Dermis blood vessel endothelial cell (primary cell): ENCODE results near the gene PPP1R7. TPM values are rescaled to one million over a fixed set of nuclear protein-coding genes. Genes with fewer than 3 reads are reported as not detected.

Experiments
- DNase-seq: peaks from one replicate; pipeline ENCODE4 v3.0.0; 2010
- total RNA-seq: library from RNA; depleted of rRNA; stranded (reverse); fragments of >200 nt; gene quantifications from 2 replicates; pipeline ENCODE4 v1.2.3, GENCODE V29; 2014

Gene PPP1R7
- total RNA-seq, 1 donor from 2014 or later, result 55.1 TPM

DNA sequence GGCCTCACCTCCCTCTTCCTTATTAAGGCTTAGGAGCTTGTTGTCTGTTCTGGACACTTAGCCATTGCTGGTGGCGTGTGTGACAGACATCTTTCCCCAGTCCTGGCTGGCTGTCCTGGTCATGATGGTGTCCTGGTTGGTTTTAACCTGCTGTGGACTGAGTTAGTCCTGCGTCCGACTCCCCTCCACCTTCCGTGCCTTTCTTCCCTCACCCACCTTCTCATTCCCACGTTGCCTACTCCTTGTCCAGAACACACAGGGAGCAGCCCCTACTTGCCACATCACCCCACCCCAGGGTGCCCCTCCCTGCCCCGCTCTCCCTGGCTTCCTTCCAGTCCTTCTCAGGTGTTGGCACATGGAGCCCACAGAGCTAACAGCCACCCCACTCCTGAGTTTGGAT, 47.7 kb downstream of the PPP1R7 start:
- DNase-seq, result no peak

DNA sequence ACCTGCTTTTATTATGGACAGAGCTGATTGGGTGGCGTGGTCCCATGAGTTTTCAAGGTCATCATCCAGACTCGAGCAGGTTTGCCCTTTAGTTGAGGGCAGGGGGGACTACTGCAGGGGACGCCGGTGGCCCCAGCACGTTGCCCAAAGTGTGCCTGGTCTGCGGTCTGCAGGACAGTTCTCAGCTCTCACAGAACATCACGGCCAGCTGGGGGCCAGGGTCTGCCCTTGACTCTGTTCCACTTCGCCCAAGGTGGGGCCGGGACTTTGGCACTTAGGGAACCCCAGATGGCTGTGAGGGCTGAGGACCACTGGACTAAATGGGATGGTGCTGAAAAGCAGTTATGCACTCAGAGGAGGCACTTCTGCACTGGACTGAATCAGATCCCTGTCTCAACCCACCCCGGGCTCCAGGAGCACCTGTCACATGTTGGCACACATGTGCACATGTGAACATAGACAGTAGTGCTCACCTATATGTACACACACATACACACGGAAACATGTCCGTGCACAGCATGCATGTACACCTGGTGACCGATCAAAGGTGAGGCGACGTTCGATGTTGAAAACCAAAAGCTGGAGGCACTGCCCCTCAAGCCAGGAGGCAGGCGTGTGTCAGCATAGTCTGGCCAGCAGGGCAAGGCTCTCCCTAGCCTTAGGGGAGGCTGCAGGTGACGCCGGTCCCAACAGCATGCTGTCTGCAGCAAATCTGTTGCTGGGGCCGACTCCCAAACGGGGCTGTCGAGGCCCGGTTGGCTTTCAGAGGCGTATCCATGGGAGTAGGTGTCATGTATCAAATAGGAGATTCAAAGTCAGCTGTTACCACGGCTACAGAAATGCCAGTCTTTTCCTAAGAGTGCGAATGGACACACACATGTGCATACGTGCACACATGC, 48.4 kb downstream of the PPP1R7 start:
- no peak for DNase-seq

DNA sequence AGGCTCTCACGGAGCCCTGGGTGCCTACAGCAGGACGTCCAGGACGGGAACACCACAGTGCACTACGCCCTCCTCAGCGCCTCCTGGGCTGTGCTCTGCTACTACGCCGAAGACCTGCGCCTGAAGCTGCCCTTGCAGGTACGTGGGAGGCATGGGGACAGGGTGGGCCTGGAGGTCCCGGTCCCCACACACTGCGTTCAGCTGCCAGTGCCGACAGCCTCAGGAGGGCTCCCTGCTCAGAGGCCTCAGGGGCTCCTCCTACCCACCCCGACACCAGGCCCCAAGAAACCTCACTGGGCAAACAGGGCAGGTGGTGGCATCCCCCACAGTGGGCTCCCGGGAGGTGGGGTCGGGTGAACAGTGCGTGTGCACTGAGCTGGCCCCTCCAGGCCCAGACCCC, 49.0 kb downstream of the PPP1R7 start:
- no peak for DNase-seq

DNA sequence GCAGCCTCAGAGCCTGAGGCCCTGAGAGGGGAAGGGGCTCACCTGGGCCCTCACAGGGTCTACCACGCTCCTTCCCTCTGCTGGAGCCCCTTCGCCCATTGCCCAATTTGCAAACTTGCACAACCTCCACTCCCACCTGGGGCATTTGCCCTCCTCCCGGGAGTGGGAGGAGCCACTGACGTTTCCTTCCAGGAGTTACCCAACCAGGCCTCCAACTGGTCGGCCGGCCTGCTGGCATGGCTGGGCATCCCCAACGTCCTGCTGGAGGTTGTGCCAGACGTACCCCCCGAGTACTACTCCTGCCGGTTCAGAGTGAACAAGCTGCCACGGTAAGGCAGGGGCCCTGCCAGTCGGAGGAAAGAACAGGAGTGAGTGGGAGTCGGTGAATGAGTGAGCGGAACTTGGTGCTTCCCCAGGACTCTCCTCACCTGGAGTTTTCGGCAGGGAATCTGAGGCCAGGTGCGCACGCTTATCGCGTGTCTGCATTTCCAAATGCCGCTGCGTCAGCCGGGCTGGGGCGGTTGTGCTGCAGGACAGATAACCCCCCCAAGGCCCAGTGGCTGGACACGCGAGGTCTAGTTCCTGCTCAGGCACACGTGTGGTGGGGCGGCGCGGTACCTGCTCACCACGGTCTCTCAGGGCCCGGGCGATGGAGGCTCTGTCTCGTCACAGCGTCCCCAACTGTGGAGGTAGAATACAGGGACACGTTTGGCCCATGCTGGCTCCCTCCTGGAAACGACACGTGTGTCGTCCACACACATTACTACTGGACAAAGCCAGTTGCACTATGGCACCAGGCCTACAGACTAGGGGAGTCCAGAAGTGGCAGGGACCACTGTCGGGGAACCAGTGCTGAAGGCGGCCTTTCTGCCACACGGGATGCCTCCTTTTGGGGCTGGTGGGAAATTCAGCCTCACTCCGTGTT, 49.9 kb downstream of the PPP1R7 start:
- no peak for DNase-seq

DNA sequence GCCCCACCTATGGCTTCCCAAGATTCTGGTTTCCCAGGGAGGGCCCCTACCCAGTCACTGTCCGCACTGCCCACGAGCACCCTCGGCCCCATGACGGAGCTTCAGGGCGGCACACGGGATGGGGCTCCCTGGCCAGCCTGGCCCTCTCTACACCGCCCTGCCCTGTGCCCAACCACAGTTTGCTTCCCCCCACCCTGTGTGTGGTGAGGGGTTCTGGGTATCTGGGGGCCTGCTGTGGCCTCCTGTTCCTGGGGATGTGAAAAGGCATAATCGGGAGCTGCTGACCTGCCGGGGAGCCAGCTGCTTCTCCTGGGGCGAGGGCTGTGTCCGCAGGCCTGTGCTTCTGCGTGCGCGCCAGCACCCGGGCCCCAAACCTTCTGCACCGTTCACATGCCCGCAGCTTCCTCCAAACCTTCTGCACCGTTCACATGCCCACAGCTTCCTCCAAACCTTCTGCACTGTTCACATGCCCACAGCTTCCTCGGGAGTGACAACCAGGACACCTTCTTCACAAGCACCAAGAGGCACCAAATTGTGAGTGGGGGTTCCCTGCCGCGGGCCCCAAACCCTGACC, 50.6 kb downstream of the PPP1R7 start:
- DNase-seq, result no peak

DNA sequence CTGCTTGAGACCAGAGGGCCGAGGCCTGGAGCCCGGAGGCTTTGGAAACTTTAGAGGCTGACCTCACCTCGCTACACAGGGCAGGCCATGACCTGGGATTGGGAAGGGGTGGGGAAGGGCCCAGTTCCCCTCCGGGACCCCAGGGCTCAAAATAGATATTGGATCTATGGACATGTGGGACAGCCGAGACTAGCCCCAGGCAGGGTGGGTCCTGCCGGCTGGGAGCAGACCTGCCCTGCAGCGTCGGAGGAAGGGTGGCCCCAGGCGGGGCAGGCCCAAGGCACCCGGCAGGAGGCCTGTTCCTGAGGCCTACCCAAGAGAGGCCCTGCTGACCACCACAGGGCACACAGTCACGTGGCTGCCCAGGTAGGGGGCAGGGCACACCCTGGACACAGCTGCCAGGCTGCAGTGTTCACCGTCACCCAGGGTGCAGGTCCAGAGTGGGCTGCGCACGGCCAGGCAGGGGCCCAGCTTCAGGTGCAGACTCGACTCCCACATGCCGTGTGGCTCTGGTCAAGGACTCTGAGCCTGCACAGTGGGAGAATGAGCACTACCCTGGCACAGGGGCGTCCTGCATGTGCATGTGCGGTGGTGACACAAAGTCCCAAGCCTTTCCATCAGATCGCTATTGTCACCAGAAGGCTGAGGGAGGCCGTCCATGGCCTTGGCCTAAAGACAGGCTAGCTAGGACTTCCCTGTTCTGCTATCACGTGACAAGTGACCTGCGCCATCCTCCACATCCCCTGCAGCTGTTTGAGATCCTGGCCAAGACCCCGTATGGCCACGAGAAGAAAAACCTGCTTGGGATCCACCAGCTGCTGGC, 51.4 kb downstream of the PPP1R7 start:
- DNase-seq, result no peak

DNA sequence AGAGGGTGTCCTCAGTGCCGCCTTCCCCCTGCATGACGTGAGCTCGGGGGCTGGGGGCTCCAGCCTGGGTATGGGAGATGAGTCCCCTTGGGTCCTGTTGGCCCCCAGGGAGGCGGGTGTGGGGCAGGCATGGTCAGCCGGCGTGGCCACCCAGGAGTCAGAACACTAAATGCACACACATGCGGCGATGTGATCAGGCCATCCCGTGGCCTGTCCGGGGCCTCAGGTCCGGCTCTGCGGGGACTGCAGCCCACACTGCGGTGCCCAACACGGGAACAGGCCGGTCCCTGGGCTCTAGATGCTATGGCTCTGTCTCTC, 52.0 kb downstream of the PPP1R7 start:
- DNase-seq, result no peak

DNA sequence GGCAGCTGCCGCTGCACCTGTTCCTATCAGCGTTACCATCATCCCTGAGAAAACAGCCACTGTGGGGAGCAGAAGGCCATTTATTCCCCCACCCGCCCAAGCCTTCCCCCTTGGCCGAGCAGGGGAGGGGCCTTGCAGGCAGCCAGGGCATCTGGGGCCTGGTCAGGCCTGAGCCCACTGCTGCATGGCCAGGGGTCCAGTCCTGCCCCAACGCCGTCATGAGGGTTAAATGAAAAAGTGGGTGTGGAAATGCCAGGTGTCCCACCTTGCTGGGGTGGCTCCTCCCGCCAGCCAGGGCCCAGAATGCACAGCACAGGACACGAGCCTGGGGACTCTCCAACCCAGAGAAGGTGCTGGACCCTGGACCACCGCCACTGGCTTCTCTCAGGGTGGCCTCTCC, 52.4 kb downstream of the PPP1R7 start:
- DNase-seq, result no peak

DNA sequence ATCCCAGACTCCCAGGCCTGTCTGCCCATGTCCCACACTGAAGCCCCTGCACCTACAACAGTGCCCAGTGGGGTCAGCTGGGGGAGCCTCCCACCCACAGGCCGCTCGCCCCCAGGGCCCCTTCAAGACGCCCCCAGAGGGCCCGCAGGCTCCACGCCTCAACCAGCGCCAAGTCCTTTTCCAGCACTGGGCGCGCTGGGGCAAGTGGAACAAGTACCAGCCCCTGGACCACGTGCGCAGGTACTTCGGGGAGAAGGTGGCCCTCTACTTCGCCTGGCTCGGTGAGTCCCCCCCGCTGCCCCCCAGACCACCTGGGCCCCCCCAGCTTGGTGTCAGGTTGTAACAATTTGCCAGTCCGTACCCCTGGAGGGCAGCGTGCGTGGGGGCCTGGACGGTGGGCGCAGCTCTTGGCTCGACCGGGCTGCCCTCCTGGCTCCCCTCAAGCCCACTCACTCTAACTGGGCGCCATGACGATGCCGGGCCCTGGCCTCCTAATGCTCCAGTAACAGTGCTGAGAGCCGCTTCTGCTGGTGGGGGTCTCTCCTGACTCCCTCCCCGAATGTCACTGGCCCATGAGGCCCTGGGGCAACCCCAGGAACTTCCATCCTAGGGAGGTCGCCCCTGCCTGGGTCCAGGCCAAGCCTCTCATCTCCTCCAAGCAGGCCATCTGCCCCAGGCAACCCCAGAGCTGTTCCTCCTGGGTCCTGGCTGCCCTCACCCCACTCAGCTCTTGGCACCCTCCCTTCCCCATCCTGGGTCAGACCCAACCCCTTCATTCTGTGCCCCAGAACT, 53.1 kb downstream of the PPP1R7 start:
- DNase-seq, result no peak

DNA sequence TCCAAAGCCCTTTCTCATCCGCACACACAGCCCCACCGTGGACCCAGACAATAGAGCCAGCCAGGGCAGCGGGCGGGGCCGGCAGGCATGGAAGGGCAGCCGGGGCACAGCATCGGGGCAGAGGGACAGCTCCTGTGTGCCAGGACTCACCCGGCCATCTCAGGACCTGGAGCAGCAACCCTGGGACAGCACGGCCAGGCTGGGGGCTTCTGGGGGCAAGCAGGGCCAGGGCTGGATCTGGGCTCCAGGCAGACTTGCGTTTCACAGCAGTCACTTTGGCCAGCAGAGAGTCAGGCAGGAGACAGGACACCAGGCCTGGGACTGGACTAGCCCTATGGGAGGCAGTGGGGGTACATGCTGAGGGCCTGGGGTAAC, 53.7 kb downstream of the PPP1R7 start:
- no peak for DNase-seq

DNA sequence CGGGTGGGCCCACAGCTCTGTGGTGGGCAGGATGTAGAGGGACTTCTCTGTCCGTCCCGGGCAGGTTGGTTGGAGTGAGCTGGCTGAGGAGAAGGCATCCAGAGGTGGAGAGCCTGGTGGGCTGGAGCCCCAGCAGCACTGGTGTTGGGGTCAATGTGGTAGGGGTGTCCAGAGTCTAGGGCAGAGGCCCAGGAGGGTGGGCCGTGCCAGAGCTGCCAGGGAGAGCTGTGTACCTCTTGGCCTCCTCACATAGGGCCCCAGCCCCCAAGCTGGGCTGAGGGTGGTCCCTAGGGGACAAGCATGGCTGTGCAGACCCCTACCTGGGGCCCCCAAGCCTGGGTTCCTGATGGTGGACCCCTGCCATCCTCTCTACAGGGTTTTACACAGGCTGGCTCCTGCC, 54.2 kb downstream of the PPP1R7 start:
- no peak for DNase-seq

DNA sequence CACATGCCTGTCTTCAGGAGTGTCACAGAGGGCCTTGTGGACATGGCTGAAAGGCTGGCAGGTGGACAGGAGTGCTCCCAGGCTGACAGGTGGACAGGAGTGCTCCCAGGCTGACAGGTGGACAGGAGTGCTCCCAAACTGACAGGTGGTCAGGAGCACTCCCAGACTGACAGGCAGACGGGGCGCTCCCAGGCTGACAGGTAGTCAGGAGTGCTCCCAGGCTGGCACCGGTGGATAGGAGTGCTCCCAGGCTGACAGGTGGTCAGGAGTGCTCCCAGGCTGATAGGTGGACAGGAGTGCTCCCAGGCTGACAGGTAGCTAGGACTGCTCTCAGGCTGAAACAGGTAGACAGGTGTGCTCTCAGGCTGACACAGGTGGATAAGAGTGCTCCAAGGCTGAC, 54.8 kb downstream of the PPP1R7 start:
- no peak for DNase-seq

DNA sequence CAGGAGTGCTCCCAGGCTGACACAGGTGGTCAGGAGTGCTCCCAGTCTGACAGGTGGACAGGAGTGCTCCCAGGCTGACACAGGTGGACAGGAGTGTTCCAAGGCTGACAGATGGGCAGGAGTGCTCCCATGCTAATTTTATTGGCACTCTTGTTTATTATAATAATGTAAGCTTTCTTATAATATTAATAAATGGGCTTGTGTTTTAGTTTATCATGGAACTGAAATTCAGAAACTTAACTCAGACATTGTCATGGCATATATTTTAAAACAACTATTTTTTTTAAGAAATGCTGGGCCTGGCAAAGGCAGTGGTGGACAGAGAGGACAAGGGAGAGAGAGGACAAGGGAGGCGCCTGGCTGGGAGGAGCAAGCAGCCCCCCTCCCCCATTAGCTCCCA, 56.9 kb downstream of the PPP1R7 start:
- no peak for DNase-seq

DNA sequence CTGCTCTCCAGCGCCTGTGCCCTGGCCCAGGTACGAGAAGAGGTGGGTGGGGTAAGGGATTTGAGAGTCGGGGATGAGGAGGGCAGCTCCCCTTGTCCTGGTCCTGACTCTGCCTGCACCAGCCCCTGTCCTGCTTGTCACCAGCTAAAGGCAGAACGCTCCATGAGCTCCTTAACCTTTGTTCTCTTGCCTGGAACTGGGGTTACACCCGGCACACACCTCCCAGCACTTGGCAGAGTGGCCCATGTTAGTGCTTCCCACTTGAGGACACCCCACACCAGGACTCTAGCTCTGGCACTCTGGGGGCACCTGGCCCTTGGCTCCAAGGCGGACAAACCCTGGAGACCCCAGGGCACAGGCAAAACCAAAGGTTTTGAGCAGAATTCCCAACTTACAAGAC, 57.4 kb downstream of the PPP1R7 start:
- DNase-seq, result no peak

DNA sequence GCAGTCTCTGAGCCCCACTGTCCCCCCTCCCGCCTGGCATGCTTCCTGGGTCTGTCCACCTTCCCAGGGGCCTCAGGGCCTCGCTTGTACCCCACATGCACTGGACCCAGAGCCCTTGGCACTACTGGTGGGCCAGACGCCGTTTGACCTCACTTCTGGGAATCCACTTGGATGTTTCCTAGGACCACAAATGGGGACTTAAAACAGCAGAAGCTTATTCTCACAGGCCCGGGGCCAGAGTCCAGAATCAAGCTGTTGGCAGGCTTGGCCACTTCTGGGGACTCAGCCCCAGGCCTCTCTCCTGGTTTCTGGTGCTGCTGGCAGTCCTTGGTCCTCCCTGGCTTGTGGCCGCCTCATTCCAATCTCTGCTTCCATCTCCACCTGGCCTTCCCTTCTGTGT, 57.8 kb downstream of the PPP1R7 start:
- no peak for DNase-seq

DNA sequence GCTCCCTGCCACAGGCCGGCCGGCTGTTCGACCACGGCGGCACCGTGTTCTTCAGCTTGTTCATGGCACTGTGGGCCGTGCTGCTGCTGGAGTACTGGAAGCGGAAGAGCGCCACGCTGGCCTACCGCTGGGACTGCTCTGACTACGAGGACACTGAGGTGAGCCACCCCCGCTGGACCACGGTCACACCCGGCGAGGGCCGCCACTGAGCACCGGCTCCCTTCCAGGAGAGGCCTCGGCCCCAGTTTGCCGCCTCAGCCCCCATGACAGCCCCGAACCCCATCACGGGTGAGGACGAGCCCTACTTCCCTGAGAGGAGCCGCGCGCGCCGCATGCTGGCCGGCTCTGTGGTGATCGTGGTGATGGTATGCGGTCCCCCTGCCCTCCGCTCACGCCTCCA, 59.0 kb downstream of the PPP1R7 start:
- DNase-seq, result no peak

DNA sequence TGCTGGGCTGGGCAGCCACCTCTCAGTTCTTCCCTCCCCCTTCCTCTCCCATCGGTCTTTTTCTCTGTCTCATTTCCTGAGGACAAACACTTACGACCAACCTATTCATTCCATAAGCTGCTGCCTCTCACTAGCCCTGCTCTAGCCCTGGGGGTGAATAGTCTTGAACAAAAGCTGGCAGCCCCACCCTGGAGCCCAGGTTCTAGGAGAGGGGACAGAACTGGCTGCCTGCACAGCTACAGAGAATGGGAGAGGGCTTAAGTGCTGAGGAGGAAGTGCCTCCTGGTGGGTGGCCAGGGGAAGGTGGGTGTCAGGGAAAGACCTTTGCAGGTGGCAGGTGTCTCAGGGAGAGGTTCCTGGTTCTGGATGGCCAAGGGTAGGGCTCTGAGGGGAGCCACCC, 61.0 kb downstream of the PPP1R7 start:
- no peak for DNase-seq

DNA sequence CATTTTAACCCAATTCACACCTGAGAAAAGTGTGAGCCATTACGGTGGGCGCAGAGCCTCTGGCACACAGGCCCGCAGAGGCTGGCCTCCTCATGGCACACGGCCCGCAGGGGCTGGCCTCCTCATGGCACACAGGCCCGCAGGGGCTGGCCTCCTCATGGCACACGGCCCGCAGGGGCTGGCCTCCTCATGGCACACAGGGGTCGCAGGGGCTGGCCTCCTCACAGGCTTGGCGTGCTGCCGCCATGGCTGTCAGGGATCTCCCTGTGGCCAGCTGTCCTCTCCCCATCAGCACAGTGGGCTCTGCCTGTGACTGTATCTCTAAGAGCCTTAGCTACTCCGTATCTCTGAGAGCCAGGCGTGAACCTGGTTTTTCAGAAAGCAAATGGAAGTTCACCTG, 62.8 kb downstream of the PPP1R7 start:
- no peak for DNase-seq

DNA sequence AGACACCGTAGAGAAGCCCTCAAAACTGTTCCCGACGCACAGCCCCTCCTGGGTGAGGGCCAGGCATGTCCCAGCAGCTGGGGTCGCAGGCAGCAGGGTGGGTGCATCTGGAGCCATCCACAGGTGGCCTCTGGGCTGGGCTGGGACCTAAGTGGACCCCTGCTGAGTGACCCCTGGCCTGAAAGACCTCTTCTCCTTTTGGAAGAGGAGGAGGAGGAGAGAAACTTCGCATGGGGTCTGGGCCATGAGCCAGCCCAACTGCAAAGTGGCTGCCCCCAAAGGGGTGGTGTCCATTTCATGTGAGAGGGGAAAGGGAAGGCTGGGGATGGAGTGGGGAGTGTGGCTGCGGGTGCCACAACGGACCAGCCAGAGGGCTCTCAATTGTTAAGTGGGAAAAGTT, 63.3 kb downstream of the PPP1R7 start:
- no peak for DNase-seq

DNA sequence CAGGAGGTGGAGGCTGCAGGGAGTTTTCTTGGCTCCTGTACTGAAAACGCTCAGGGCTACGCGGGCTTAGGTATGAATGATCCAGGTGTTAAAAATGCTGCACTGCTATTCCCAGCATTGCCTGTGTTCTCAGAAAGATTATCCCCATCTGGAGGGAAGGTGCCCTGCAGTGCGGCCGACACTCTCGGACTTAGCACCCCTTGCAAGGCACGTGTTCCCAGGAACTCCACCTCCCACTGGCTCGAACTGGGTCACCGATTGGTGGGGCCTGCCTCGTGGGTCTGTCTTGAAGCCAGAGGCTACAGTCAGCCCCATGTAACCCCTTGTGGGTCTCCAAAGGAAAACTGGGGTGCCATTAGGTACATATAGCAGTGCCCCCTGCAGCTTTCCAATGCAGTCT, 63.9 kb downstream of the PPP1R7 start:
- DNase-seq, result no peak

DNA sequence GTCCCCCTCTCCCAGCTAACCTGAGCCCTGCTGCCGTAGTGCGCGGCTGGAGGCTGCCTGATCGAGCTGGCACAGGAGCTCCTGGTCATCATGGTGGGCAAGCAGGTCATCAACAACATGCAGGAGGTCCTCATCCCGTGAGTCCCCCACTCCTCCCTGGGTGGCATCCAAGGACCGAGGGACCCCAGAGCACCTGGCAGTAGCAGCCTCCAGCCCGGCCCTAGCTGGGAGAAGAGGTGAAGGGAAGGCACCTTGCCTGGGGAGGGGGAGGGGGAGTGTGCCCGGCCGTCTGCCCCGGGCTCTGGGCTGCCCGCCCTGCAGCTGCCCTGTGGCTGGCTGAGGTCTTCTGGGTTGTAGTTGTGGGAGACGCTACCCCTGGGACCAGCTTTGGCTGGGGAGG, 64.5 kb downstream of the PPP1R7 start:
- no peak for DNase-seq

DNA sequence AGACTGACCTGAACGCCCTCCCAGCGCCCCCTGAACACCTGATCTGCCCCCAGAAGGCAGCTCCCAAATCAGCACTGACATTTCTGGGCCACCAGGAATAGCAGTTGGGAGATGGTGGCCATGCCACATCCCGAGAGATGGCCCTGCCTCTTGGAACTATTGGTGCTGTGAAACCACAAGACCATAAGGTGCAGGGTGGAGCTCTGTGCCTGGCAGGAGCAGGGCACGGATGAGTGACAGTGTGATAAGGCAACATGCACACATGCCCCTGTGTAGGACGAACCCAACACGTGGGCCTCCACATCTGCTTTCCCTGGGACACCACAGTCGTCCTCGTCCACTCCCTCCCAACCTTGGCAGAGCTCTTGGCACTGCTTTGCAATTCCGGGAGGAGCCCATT, 65.2 kb downstream of the PPP1R7 start:
- no peak for DNase-seq
